WTC11 (cell line): Measurements from ENCODE around the gene KIAA0930. TPM values are rescaled to one million over a fixed set of nuclear protein-coding genes. Genes with fewer than 3 reads are reported as not detected.

ENCODE experiments used
- ATAC-seq: fragments of 200-7000 bp; cut with Tn5 transposase; 2 replicates; pipeline ENCODE4 v1.10.0; 2021; ENCODE audit warnings: mild to moderate bottlenecking, moderate library complexity
- CTCF ChIA-PET: fragments of 300-600 bp; sonication (Branson Sonifier 250); formaldehyde crosslinking; loops from one replicate; lab custom pipeline; 2021; ENCODE audit warnings: antibody characterized with exemption; lab: Charles Lee
- POLR2A ChIA-PET: fragments of 350-600 bp; sonication (Branson Sonifier 250); formaldehyde crosslinking; loops from one replicate; lab custom pipeline; 2021; ENCODE audit warnings: antibody characterized with exemption; lab: Charles Lee
- DNase-seq: peaks from one replicate; pipeline ENCODE4 v3.0.0; 2021; ENCODE audit warnings: low spot score
- H3K27ac Mint-ChIP-seq: 2 replicates; pipeline ENCODE4 v1.8.0; 2021; ENCODE audit warnings: mixed read lengths
- H3K27me3 Mint-ChIP-seq: 2 replicates; pipeline ENCODE4 v1.8.0; 2021; ENCODE audit warnings: low read depth, mild to moderate bottlenecking, moderate library complexity, mixed read lengths
- H3K36me3 Mint-ChIP-seq: 2 replicates; pipeline ENCODE4 v1.8.0; 2021; ENCODE audit warnings: mixed read lengths
- H3K4me1 Mint-ChIP-seq: 2 replicates; pipeline ENCODE4 v1.8.0; 2022; ENCODE audit warnings: mixed read lengths
- H3K4me3 Mint-ChIP-seq: 2 replicates; pipeline ENCODE4 v1.8.0; 2021; ENCODE audit warnings: mild to moderate bottlenecking, moderate library complexity, mixed read lengths
- H3K9me3 Mint-ChIP-seq: 2 replicates; pipeline ENCODE4 v1.8.0; 2021; ENCODE audit warnings: mixed read lengths
- E2F1 ChIP-seq: sonication (generic); formaldehyde crosslinking; IDR thresholded peaks from 2 replicates; pipeline ENCODE4 v1.8.0; 2022; ENCODE audit warnings: mild to moderate bottlenecking, missing genetic modification reagents
- FOXJ3 ChIP-seq: sonication (generic); formaldehyde crosslinking; IDR thresholded peaks from 2 replicates; pipeline ENCODE4 v1.9.0; 2021; ENCODE audit warnings: missing genetic modification reagents, mild to moderate bottlenecking, borderline replicate concordance
- GABPB1 ChIP-seq: sonication (generic); formaldehyde crosslinking; IDR thresholded peaks from 2 replicates; pipeline ENCODE4 v1.8.1; 2023; ENCODE audit warnings: mild to moderate bottlenecking, missing genetic modification reagents
- GTF2I ChIP-seq: fragments of 250-450 bp; sonication (Bioruptor Pico); conservative IDR thresholded peaks from 2 replicates; pipeline ENCODE4 v1.4.0; 2021; ENCODE audit warnings: mild to moderate bottlenecking
- HMGA2 ChIP-seq: fragments of 250-450 bp; sonication (Bioruptor Pico); IDR thresholded peaks from 2 replicates; pipeline ENCODE4 v1.4.0; 2021; ENCODE audit warnings: mild to moderate bottlenecking, moderate library complexity
- NR2C2 ChIP-seq: sonication (generic); formaldehyde crosslinking; IDR thresholded peaks from 2 replicates; pipeline ENCODE4 v1.8.0; 2022; ENCODE audit warnings: mild to moderate bottlenecking, missing genetic modification reagents
- PREB ChIP-seq: sonication (generic); formaldehyde crosslinking; IDR thresholded peaks from 2 replicates; pipeline ENCODE4 v1.8.1; 2022; ENCODE audit warnings: mild to moderate bottlenecking, missing genetic modification reagents, moderate library complexity, borderline replicate concordance
- SMAD4 ChIP-seq: sonication (generic); formaldehyde crosslinking; IDR thresholded peaks from 2 replicates; pipeline ENCODE4 v1.8.0; 2022; ENCODE audit warnings: mild to moderate bottlenecking, missing genetic modification reagents
- TCF7 ChIP-seq: sonication (generic); formaldehyde crosslinking; IDR thresholded peaks from 2 replicates; pipeline ENCODE4 v1.8.0; 2022; ENCODE audit warnings: mild to moderate bottlenecking, low read depth, missing genetic modification reagents, moderate library complexity
- ZBTB43 ChIP-seq: sonication (generic); formaldehyde crosslinking; IDR thresholded peaks from 2 replicates; pipeline ENCODE4 v1.8.1; 2023; ENCODE audit warnings: mild to moderate bottlenecking, missing genetic modification reagents
- ZNF121 ChIP-seq: sonication (generic); formaldehyde crosslinking; IDR thresholded peaks from 2 replicates; pipeline ENCODE4 v1.8.0; 2023; ENCODE audit warnings: missing genetic modification reagents
- total RNA-seq: library from RNA; stranded (reverse); gene quantifications from 3 replicates; pipeline ENCODE4 v1.2.3, GENCODE V29; 2021
- TF ChIP-seq, protein P1 (sequence below): sonication (generic); formaldehyde crosslinking; conservative IDR thresholded peaks from 2 replicates; pipeline ENCODE4 v1.8.1; 2023; ENCODE audit warnings: mild to moderate bottlenecking, low read depth, missing genetic modification reagents, moderate library complexity
- TF ChIP-seq, protein P2 (sequence below): fragments of 250-450 bp; sonication (Bioruptor Pico); IDR thresholded peaks from 2 replicates; pipeline ENCODE4 v1.9.0; 2021; ENCODE audit warnings: moderate library complexity, mild to moderate bottlenecking, inconsistent platforms, borderline replicate concordance
- TF ChIP-seq, protein P3 (sequence below): fragments of 200-600 bp; IDR thresholded peaks from 2 replicates; pipeline ENCODE4 v1.8.0; 2022; ENCODE audit warnings: antibody characterized with exemption
- TF ChIP-seq, protein P4 (sequence below): sonication (generic); formaldehyde crosslinking; IDR thresholded peaks from 2 replicates; pipeline ENCODE4 v1.8.0; 2023; ENCODE audit warnings: missing genetic modification reagents, mild to moderate bottlenecking, borderline replicate concordance

Gene KIAA0930
- total RNA-seq, 1 experiment from 2014 or later: 62.1 TPM

DNA sequence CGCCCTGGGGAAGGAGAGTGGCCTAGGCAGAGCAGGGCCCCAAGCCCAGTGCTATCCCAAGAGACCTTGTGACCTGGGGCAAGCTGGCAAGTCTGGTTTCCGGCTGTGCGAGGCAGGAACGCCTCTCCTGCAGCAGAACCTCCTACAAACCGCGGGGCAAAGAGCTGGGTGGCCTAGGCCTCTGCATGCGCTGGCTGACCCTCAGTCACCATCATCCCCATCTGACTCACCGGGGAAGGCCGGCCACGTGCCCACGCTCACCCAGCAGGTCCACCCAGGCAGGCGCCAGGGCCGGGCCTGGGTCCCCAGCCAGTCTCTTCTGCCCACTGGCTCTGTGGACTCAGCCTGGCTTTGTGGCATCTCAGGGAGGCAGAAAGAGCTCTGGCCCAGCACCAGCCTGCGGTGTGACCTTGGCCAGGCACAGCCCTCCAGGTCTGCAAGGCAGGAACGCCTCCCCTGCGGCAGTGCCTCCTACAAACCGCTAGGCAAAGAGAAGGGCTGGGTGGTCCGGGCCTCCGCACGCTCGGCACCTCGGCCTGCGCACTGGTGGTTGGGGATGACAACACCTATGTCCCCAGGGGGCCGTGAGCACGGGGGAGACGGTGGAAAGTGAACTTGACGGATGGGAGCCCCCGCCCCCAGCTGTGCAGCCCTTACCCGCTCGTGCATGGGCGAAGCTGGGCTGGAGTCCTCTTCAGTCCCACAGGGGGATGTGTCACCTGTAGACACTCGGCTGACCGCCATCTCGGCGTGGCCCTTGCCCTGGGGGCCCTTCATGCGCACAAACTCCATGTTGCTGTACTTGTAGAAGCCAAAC is 38.2 kb downstream of the KIAA0930 start:
- ChIA-PET POLR2A (no interaction called here), CTCF (no interaction called here)
- H3K4me1 Mint-ChIP-seq: peaks cover 22% of the 10 kb centered on the region
- DNase-seq: no peak
- TF ChIP-seq ZBTB43 (CRISPR knock-in tag): no peak
- TF ChIP-seq PREB (CRISPR knock-in tag): no peak
- TF ChIP-seq HMGA2 (CRISPR knock-in tag): no peak
- no peak for TF ChIP-seq TCF7 (CRISPR knock-in tag)
- no peak for TF ChIP-seq E2F1
- TF ChIP-seq, protein P1, sequence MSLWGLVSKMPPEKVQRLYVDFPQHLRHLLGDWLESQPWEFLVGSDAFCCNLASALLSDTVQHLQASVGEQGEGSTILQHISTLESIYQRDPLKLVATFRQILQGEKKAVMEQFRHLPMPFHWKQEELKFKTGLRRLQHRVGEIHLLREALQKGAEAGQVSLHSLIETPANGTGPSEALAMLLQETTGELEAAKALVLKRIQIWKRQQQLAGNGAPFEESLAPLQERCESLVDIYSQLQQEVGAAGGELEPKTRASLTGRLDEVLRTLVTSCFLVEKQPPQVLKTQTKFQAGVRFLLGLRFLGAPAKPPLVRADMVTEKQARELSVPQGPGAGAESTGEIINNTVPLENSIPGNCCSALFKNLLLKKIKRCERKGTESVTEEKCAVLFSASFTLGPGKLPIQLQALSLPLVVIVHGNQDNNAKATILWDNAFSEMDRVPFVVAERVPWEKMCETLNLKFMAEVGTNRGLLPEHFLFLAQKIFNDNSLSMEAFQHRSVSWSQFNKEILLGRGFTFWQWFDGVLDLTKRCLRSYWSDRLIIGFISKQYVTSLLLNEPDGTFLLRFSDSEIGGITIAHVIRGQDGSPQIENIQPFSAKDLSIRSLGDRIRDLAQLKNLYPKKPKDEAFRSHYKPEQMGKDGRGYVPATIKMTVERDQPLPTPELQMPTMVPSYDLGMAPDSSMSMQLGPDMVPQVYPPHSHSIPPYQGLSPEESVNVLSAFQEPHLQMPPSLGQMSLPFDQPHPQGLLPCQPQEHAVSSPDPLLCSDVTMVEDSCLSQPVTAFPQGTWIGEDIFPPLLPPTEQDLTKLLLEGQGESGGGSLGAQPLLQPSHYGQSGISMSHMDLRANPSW (CRISPR knock-in tag): no peak
- TF ChIP-seq, protein P2, sequence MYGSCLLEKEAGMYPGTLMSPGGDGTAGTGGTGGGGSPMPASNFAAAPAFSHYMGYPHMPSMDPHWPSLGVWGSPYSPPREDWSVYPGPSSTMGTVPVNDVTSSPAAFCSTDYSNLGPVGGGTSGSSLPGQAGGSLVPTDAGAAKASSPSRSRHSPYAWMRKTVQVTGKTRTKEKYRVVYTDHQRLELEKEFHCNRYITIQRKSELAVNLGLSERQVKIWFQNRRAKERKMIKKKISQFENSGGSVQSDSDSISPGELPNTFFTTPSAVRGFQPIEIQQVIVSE (CRISPR knock-in tag): no peak
- no peak for TF ChIP-seq NR2C2 (CRISPR knock-in tag)
- TF ChIP-seq, protein P3, sequence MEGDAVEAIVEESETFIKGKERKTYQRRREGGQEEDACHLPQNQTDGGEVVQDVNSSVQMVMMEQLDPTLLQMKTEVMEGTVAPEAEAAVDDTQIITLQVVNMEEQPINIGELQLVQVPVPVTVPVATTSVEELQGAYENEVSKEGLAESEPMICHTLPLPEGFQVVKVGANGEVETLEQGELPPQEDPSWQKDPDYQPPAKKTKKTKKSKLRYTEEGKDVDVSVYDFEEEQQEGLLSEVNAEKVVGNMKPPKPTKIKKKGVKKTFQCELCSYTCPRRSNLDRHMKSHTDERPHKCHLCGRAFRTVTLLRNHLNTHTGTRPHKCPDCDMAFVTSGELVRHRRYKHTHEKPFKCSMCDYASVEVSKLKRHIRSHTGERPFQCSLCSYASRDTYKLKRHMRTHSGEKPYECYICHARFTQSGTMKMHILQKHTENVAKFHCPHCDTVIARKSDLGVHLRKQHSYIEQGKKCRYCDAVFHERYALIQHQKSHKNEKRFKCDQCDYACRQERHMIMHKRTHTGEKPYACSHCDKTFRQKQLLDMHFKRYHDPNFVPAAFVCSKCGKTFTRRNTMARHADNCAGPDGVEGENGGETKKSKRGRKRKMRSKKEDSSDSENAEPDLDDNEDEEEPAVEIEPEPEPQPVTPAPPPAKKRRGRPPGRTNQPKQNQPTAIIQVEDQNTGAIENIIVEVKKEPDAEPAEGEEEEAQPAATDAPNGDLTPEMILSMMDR: no peak
- TF ChIP-seq ZNF121 (CRISPR knock-in tag): no peak
- no peak for TF ChIP-seq SMAD4 (CRISPR knock-in tag)
- TF ChIP-seq GTF2I: no peak
- TF ChIP-seq, protein P4, sequence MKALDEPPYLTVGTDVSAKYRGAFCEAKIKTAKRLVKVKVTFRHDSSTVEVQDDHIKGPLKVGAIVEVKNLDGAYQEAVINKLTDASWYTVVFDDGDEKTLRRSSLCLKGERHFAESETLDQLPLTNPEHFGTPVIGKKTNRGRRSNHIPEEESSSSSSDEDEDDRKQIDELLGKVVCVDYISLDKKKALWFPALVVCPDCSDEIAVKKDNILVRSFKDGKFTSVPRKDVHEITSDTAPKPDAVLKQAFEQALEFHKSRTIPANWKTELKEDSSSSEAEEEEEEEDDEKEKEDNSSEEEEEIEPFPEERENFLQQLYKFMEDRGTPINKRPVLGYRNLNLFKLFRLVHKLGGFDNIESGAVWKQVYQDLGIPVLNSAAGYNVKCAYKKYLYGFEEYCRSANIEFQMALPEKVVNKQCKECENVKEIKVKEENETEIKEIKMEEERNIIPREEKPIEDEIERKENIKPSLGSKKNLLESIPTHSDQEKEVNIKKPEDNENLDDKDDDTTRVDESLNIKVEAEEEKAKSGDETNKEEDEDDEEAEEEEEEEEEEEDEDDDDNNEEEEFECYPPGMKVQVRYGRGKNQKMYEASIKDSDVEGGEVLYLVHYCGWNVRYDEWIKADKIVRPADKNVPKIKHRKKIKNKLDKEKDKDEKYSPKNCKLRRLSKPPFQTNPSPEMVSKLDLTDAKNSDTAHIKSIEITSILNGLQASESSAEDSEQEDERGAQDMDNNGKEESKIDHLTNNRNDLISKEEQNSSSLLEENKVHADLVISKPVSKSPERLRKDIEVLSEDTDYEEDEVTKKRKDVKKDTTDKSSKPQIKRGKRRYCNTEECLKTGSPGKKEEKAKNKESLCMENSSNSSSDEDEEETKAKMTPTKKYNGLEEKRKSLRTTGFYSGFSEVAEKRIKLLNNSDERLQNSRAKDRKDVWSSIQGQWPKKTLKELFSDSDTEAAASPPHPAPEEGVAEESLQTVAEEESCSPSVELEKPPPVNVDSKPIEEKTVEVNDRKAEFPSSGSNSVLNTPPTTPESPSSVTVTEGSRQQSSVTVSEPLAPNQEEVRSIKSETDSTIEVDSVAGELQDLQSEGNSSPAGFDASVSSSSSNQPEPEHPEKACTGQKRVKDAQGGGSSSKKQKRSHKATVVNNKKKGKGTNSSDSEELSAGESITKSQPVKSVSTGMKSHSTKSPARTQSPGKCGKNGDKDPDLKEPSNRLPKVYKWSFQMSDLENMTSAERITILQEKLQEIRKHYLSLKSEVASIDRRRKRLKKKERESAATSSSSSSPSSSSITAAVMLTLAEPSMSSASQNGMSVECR (CRISPR knock-in tag): no peak
- no peak for TF ChIP-seq GABPB1 (CRISPR knock-in tag)
- no peak for TF ChIP-seq FOXJ3 (CRISPR knock-in tag)
- no peaks in the 10 kb centered on the region for H3K9me3 Mint-ChIP-seq
- H3K4me3 Mint-ChIP-seq: no peak overlapping the region
- peaks cover 4% of the 10 kb centered on the region; the same call in 1 of the 2 replicates for H3K36me3 Mint-ChIP-seq
- H3K27me3 Mint-ChIP-seq: no peaks in the 10 kb centered on the region
- H3K27ac Mint-ChIP-seq: no peak overlapping the region
- no peak for ATAC-seq
